BE2C (cell line): ENCODE results near the gene RPS6KA5.

ENCODE experiments used
- DNase-seq: peaks from one replicate; pipeline ENCODE4 v3.0.0-alpha.2; 2020
- H3K27me3 ChIP-seq: fragments of 250-450 bp; sonication (Bioruptor Pico); 2 replicates; pipeline ENCODE4 v1.5.1; 2020; ENCODE audit warnings: mild to moderate bottlenecking
- H3K36me3 ChIP-seq: fragments of 250-450 bp; sonication (Bioruptor Pico); 2 replicates; pipeline ENCODE4 v1.5.1; 2020; ENCODE audit warnings: mild to moderate bottlenecking
- H3K4me1 ChIP-seq: fragments of 250-450 bp; sonication (Bioruptor Pico); 2 replicates; pipeline ENCODE4 v1.5.1; 2020
- H3K4me3 ChIP-seq: 2 replicates; pipeline ENCODE4 v1.5.1; 2011; ENCODE audit warnings: low read depth, low read length
- H3K9me3 ChIP-seq: fragments of 250-450 bp; sonication (Bioruptor Pico); 2 replicates; pipeline ENCODE4 v1.5.1; 2020
- TF ChIP-seq, protein P1 (sequence below): IDR thresholded peaks from 2 replicates; pipeline ENCODE4 v1.5.1; 2012; ENCODE audit warnings: mild to moderate bottlenecking, low read depth, low read length

Gene RPS6KA5

DNA sequence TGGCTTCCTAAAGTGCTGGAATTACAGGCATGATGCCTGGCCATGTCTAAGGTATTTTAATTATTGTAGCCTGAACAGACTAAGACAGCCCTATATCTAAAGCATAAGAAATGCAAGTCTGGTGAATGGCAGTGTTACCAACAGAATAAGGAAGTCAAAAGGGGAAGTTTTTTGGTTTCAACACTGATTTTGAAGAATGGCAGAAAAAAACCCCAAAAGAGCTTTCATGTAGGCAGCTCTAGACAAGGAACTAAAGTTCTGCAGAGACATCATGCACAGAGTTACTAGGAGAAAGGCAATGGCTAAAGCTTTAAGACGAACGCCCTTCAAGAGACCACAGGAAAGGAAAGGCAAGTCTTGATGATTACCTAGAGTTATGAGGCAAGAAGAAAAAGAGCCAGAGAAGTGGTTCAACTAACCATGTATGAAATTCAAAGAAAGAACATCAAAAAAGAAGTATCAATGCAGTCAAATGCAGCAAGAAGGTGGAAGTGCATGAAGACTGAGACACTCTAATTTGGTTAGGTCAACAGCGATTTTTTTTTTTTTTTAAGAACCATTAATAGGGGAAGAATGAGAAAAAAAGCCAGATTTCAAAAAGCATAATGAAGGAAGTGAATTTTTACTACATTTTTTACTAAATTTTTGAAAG, 50.8 kb downstream of the RPS6KA5 start:
- TF ChIP-seq, protein P1, sequence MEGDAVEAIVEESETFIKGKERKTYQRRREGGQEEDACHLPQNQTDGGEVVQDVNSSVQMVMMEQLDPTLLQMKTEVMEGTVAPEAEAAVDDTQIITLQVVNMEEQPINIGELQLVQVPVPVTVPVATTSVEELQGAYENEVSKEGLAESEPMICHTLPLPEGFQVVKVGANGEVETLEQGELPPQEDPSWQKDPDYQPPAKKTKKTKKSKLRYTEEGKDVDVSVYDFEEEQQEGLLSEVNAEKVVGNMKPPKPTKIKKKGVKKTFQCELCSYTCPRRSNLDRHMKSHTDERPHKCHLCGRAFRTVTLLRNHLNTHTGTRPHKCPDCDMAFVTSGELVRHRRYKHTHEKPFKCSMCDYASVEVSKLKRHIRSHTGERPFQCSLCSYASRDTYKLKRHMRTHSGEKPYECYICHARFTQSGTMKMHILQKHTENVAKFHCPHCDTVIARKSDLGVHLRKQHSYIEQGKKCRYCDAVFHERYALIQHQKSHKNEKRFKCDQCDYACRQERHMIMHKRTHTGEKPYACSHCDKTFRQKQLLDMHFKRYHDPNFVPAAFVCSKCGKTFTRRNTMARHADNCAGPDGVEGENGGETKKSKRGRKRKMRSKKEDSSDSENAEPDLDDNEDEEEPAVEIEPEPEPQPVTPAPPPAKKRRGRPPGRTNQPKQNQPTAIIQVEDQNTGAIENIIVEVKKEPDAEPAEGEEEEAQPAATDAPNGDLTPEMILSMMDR: no peak
- no peak for DNase-seq
- Histone ChIP-seq H3K36me3 (no peaks in the 10 kb centered on the region), H3K4me1 (no peaks in the 10 kb centered on the region; the same call in 1 of the 2 replicates), H3K4me3 (no peak overlapping the region), H3K27me3 (no peaks in the 10 kb centered on the region), H3K9me3 (no peaks in the 10 kb centered on the region)

DNA sequence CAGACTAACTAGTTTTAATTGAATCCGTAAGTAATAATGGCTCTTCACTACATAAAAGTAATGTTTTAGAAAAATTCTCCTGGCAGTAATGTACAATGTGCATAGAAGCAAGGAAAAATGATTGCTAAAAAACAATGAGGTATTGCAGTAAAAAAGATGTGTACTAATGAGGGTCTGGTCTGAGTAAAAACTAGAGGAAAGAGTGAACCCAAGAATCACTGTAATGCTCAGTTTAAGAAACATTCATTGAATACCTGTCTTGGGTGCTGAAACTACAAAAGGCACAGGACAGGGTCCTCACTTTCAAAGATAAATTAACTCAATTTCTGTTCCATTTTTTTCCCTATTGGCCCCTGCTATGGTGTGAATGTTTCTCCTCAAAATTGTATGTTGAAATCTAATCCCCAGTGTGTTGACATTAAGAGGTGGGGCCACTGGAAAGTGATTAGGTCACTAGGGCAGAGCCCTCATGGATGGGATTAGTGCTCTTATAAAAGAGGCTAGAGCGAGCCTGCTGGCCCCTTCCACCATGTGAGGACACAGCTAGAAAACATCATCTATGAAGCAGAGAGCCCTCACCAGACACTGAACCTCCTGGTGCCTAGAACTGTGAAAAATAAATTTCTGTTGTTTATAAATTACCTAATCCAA, 51.6 kb downstream of the RPS6KA5 start:
- no peak for DNase-seq
- TF ChIP-seq, protein P1: no peak

GRCh38 chr14:91005716-91006115, 54.7 kb downstream of the RPS6KA5 start:
- Histone ChIP-seq H3K4me1 (no peaks in the 10 kb centered on the region; the same call in 1 of the 2 replicates), H3K36me3 (no peaks in the 10 kb centered on the region), H3K9me3 (no peaks in the 10 kb centered on the region), H3K4me3 (no peak overlapping the region), H3K27me3 (no peaks in the 10 kb centered on the region)
- DNase-seq: no peak
- TF ChIP-seq, protein P1: no peak

More for the DNA sequence above, 51.6 kb downstream of the RPS6KA5 start:
- Histone ChIP-seq H3K9me3 (no peaks in the 10 kb centered on the region), H3K4me1 (no peaks in the 10 kb centered on the region; the same call in 1 of the 2 replicates), H3K27me3 (no peaks in the 10 kb centered on the region), H3K4me3 (no peak overlapping the region), H3K36me3 (no peaks in the 10 kb centered on the region)

- no peaks in the 10 kb centered on the region; the same call in 1 of the 2 replicates for H3K4me1 ChIP-seq
- H3K4me3 ChIP-seq: no peak overlapping the region
- TF ChIP-seq, protein P1: no peak
- no peaks in the 10 kb centered on the region for H3K27me3 ChIP-seq
- H3K36me3 ChIP-seq: no peaks in the 10 kb centered on the region
- DNase-seq: no peak
- H3K9me3 ChIP-seq: no peaks in the 10 kb centered on the region
Observed at GRCh38 chr14:91004987-91005386, 55.5 kb downstream of the RPS6KA5 start.

DNA sequence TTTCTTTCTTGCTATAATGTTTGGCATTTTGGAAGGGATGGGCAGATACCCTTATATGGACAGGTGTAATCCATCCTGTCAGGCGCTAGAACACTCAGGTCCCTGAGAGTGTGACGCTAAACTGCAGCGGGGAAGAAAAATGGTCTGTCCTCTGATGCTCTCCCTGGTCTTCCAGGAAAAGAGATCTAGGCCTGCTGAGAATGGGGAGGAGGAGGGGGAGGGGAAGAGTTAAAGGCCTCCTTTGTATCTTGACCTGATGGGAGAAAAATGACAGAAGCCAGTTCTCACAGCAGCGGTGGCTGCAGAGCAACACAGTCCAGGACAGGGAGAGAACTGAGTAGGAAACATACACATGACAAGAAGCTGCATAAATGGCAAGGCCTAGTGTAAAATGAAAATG, 61.1 kb downstream of the RPS6KA5 start:
- no peak for DNase-seq
- TF ChIP-seq, protein P1: no peak
- H3K27me3 ChIP-seq: no peaks in the 10 kb centered on the region

DNA sequence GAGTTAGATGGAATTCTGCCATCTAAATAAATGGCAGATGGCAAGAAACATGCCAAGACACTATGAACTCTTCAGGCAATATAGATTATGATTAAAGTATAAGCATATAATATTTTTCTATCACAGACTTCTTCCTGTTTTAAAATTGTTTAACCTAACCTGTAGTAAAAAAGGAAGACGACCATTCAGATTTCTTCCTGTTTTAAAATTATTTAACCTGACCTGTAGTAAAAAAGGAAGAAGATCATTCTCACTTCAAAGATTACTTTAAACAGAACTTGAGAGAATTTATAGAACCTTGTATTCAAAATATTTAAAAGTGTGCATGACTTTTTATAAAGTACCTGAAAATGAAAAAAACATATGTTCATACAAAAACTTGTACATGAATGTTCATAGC, 63.5 kb downstream of the RPS6KA5 start:
- H3K9me3 ChIP-seq: no peaks in the 10 kb centered on the region
- no peaks in the 10 kb centered on the region for H3K4me1 ChIP-seq
- DNase-seq: no peak
- H3K4me3 ChIP-seq: no peak overlapping the region
- no peaks in the 10 kb centered on the region for H3K27me3 ChIP-seq
- no peaks in the 10 kb centered on the region for H3K36me3 ChIP-seq
- TF ChIP-seq, protein P1: no peak

More for the DNA sequence above, 61.1 kb downstream of the RPS6KA5 start:
- H3K4me3 ChIP-seq: no peak overlapping the region
- H3K9me3 ChIP-seq: no peaks in the 10 kb centered on the region
- H3K36me3 ChIP-seq: no peaks in the 10 kb centered on the region
- no peaks in the 10 kb centered on the region for H3K4me1 ChIP-seq
